ENCODE measurements around the gene KRTAP12-2.
"Not testable (repeated sequence)": the region's sequence is repeated elsewhere in the genome, so short reads cannot be mapped to it uniquely, and the experiment has no call there.

The KRTAP12-2 gene

DNA sequence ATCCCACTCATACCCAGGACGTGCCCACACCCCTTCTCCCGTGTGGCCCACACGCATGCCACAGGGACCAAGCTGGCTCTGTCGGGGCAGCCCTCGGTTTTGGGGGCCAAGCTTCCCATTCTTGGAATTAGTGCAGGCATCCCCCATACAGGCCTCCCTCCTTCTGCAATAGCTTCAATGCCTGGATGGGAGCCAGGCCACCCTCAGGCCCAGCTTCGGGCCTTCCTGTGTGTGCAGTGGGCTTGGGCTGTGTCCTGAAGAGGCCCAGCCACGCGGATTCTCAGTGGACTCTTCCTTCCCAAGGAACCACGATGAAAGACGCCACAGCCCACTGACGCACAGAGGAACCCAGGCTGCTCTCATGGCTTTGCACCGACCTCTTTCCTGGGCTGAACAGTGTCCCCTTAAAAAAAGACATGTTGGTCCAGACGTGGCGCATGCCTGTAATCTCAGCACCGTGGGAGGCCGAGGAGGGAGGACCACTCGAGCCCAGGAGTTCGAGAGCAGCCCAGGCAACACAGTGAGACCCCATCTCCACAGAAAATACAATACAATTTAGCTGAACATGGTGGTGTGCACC, 17.1 kb downstream of the KRTAP12-2 start:
- DNase-seq = no peak

DNA sequence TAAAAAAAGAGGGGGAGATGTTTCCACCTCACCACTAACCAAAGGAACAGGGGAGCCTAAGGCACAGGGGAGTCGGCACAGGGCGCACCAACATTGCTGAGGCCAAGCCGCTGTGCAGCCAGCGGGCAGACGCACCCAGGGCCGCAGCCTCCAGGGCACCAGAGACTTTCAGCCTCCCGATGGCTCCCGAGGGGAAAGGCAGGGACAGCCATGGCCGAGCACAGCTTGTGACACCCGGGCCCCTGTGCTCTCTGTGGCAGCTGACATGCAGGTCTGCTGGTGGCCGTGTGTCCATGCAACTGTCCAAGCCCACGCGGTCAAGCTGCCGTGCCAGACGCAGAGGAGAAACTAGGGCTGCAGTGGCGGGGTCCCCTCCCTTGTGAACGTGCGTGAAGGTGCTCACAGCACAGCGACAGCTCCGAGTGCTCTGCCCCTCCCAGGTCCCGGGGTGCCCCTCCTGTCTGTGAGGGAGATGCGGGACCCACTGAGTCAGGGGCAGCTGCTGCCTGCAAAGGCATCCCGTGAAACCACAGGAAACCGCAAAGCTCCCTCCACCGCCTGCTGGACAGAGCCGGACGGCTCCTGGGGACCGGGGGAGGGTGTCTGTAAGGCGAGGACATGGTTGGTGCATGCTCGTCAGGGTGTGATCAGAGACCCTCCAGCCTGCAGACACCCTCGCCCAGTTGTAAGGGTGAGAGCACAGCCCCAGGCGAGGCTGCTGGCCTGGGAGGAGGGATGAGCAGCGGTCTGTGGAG, 18.0 kb downstream of the KRTAP12-2 start:
- no peak for DNase-seq

DNA sequence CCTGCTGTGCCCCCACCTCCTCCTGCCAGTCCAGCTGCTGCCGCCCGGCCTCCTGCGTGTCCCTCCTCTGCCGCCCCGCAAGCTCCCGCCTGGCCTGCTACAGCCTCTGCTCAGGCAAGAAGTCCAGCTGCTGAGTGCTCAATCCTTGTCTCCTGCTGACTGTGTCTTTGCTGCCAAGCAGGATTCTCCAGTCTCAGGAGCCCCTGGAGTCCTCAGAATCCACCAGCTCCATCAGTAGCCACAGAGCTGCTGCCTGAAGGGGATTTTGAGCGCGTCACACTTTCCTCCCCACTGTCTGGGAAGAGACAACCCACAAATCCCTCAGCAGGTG, 19.5 kb downstream of the KRTAP12-2 start:
- DNase-seq = no peak

DNA sequence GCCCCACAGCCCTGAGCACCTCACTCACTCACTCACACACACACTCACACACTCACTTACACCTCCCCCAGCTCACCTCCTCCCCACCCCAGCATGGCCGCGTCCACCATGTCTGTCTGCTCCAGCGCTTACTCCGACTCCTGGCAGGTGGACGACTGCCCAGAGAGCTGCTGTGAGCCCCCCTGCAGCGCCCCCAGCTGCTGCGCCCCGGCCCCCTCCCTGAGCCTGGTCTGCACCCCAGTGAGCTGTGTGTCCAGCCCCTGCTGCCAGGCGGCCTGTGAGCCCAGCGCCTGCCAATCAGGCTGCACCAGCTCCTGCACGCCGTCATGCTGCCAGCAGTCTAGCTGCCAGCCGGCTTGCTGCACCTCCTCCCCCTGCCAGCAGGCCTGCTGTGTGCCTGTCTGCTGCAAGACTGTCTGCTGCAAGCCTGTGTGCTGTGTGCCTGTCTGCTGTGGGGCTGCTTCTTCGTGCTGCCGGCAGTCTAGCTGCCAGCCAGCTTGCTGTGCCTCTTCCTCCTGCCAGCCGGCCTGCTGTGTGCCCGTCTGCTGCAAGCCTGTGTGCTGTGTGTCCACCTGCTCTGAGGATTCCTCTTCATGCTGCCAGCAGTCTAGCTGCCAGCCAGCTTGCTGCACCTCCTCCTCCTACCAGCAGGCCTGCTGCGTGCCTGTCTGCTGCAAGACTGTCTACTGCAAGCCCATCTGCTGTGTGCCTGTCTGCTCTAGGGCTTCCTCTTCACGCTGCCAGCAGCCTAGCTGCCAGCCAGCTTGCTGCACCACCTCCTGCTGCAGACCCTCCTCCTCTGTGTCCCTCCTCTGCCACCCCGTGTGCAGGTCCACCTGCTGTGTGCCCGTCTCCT, 20.1 kb downstream of the KRTAP12-2 start, which contains the start of gene KRTAP10-11:
Gene KRTAP10-11 (plus strand): TSS at position 49 of the 856 bp plus-strand sequence. CDS start 45 bp downstream, at position 94.
- DNase-seq = not testable (repeated sequence)

DNA sequence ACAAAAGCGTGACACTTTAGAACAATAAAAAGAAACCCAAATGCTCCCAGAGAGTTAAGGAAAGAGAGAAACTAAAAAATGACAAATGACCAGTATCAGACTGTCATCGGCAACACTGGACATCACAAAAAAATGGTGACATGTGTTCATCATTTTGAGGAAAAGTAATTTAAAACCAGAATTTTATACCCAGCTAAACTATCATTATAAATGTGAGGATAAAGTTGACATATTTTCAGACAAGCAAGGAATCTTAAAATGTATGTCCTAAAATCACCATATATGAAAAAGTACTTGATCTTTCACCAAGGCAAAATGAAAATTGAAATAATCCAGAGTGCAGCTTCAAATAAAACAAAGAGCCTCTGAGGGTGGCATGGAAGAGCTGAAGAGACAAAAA, 21.8 kb downstream of the KRTAP12-2 start:
- DNase-seq = no peak

DNA sequence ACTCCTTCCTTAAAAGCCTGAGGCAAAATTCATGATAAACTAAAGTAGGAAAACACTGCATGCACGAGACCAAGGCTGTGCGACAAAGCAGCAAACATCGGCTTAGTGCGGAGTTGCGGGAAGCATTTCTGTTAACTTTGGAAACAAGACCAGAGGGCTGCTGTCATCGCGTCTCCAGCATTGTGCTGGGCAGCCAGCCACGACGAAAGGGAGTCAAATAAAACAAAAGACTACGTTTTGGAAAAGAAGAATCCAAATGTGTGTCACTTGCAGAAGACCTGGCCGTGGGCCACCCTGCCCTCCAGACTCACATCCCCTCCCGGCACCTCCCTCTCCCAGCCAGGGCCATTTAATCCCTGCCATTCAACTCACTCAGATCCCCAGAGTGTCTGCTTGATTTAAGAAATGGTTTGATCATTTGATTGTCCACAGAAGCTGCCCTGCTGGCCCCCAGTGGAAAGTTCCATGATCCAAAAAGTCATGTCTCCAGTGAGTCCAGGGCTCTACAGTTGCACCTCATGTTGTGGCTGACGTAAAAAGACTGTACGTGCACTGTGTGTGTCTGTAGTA, 22.9 kb downstream of the KRTAP12-2 start:
- no peak for DNase-seq

DNA sequence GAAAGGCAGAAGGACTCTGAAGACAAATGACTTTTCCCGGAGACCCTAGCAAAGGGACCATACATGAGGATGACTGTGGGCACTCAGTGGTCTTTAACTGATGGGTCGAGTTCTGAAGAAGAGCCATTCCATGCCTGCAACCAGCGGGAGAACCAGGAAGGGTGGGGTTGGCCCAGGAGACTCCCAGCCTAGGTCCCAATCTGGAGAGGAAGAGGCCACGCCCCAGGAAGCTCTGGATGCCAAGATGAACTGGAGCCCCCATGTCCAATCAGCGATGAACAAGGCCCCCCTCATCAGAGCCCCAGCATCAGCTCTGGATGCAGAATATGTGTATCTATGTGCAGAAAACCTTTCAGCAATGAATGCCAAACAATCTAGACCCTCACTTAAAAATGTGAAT, 26.0 kb downstream of the KRTAP12-2 start:
- DNase-seq = no peak

DNA sequence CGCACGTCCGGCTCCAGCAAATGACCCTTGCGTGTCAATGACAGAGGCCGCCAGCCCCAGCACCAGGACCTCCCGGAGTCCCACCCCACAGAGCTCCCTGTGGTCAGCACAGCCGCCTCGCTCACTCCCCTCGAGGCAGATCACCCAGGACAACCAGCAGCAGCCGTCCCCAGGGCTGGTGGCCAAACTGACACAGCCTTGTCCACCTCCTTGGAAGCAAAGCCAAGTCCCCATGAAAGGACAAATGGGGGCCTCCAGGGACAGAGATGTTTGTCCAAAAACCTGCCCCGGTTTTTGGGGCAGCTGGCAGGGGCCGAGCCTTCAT, 27.4 kb downstream of the KRTAP12-2 start:
- no peak for DNase-seq

DNA sequence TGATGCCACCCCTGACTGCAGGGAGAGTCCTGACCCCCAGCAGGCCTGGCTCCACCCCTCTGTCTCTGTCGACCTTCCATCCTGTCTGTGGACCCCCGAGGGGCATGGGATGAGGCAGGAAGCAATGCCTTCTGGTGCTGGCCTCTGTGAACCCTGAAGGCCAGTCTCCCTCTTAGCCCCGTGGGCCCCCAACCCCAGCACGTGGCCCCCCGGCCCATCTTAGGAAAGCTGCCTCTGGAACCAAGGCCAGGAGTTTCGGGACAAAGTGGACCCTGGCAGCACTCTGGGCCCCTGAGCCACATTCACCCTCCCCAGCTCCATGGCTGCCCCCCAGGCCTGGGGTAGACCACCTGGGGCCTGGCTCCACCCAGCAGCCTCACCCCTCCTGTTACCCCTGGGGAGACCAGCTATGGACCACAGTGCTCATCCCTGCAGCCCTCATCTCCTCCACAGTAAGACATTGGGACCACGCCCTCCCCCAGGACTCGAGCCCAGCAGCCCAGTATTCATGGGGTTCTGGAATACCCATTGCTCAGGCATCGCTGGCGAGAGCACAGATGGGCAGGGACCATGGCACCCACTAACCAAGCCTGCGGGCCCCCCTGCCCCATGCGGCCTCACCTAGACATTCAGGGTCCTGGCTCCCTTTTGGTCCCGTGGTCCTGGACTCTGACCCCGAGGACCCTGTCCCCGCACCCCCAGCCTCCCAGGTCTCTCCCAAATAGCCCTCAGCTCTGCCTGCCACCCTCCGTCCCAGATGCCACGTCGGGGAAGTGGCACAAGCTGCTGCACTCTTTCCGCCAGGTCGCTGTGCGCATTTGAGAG, 28.0 kb downstream of the KRTAP12-2 start:
- not testable (repeated sequence) for DNase-seq

DNA sequence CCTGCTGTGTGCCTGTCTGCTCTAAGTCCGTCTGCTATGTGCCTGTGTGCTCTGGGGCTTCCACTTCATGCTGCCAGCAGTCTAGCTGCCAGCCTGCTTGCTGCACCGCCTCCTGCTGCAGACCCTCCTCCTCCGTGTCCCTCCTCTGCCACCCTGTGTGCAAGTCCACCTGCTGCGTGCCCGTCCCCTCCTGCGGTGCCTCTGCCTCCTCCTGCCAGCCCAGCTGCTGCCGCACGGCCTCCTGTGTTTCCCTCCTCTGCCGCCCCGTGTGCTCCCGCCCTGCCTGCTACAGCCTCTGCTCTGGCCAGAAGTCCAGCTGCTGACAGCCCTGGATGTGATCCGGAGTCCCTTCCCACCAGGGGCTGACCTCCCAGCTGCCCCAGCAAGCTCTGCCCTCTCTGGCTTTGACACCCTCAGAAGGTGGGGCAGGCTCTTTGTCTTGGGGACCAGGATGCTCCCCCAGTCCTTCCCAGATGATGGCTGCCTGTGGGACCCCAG, 28.8 kb downstream of the KRTAP12-2 start:
- not testable (repeated sequence) for DNase-seq

DNA sequence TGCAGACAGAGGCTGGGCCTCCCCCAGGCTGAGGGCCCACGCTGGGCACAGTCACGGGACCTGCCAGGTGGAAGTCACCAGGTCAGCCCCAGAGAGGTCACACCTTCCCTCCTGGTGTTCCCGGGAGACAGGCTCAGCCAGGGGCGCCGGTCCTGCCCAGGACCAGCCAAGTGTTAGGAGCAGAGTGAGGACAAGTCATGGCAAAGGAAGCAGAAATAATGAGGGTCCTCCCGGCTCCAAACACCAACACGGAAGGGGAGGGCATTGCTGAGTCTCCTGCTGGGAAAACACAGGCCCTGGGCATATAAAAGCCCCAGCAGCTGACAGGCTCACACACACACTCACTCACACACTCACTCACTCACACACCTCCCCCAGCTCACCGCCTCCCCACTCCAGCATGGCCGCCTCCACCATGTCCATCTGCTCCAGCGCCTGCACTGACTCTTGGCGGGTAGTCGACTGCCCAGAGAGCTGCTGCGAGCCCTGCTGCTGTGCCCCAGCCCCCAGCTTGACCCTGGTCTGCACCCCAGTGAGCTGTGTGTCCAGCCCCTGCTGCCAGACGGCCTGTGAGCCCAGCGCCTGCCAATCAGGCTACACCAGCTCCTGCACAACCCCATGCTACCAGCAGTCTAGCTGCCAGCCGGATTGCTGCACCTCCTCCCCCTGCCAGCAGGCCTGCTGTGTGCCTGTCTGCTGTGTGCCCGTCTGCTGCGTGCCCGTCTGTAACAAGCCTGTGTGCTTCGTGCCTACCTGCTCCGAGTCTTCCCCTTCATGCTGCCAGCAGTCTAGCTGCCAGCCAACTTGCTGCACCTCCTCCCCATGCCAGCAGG, 29.5 kb downstream of the KRTAP12-2 start, which contains the start of gene KRTAP10-10:
Gene KRTAP10-10 (plus strand): TSS at position 339 of the 833 bp plus-strand sequence. CDS start 62 bp downstream, at position 401.
- DNase-seq = no peak

DNA sequence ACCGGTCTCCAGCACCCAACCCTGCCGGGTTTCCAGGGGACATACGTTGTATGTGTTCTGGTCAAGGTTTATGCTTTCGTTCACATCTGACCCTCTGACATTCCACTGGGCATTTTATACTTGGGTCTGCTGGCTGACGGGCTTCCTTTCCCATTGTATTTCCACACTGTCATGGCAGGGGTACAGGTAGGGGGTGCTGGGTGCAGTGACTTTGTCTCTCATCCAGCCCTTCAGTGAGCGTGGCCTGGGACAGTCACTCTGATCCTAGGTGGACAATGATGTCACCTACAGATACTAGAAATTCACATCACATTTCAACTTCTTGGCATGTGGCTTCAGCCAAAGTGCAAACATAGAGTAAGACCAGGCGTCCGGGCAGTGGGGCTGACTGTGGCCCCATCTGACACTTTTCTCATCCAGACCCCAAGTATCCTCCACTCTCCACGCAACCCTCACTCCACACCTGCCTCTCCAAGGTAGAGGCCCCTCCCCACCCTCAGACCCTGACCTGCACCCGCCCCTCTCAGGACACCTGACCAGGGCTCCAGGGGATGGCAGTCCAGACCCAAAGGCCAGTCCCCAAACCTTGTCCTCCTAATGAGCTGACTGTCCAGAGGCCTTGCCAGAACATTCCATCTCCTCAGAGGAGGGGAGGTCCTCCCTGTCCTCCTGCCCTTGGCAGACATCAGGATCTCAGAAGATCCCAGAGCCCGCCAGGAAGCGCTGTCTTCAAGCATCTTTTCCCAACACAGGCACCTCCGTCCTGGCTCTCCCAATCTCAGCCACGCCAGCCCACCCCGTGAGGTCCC, 30.3 kb downstream of the KRTAP12-2 start:
- DNase-seq = no peak

DNA sequence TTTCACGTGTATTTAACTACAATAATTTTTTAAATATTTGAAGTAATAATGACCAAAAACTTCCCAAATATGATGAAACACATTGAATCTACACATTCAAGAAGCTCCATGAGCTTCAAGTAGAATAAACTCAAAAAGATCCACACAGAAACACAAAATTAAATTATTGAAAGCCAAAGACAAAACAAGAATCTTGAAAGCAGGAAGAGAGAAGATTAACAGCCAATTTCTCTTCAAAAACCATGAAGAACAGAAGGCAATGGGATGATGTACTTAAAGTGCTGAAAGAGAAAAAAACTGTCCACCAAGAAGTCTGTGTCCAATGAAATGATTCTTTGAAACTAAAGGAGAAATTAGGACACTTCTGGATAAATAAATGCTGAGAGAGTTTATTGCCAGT, 34.7 kb downstream of the KRTAP12-2 start:
- no peak for DNase-seq

DNA sequence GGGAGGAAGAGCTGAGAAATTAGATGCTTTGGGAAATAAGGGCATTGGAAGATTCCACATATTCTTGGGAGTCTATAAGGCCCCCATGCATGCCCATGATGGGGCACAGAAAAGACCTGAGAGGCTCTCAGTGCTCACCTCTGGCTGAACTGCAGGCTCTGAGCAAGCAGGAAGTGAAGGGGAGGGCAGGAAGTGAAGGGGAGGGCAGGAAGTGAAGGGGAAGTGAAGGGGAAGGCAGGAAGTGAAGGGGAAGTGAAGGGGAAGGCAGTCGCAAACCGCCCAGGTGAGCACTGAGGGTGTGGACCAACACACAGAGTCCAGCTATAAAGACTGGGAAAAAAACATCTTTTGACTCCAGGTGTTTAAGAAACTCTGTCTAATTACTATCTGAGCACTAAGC, 36.3 kb downstream of the KRTAP12-2 start:
- DNase-seq = no peak

DNA sequence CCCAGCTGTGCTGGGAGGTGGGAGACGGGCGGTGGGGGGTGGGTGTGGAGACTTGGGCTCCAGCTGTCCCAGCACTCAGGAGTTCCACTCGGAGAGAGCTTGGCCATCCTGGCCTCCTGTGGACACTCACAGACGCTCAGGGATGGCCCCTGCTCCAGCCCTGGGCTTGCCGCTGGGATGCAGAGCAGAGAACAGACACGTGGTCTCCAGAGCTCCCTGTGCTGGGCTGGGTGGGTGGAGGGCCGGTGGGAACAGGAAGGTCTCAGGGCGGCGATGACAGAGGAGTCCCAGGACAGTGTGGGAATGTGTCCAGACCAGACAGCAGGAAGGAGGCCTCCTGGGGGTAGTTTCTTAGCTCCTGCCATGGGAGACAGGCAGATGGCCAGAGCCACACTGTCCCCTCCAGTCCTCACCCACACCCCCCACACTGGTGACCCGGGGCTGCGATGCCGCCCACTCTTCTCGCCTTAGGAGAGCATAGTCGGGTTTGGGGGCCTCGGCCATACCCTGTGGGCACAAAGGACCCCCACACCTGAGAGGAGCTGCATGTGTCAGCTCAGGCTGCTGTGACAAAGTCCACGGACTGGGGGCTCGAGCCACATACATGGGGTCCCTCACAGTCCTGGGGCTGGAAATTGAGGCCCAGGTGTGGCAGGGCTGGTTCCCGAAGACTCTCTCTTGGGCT, 37.9 kb downstream of the KRTAP12-2 start:
- DNase-seq = no peak

DNA sequence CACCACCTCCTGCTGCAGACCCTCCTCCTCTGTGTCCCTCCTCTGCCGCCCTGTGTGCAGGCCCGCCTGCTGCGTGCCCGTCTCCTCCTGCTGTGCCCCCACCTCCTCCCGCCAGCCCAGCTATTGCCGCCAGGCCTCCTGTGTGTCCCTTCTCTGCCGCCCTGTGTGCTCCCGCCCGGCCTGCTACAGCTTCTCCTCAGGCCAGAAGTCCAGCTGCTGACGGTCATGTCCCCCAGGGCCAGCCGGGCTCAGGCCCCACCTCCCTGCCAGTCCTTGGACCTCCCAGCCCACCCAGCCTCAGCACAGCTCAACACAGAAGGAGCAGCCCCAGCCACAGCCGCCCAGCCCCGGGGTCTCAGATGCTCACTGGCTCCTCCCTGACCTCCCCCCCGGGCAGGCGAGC, 38.9 kb downstream of the KRTAP12-2 start:
- DNase-seq = not testable (repeated sequence)

DNA sequence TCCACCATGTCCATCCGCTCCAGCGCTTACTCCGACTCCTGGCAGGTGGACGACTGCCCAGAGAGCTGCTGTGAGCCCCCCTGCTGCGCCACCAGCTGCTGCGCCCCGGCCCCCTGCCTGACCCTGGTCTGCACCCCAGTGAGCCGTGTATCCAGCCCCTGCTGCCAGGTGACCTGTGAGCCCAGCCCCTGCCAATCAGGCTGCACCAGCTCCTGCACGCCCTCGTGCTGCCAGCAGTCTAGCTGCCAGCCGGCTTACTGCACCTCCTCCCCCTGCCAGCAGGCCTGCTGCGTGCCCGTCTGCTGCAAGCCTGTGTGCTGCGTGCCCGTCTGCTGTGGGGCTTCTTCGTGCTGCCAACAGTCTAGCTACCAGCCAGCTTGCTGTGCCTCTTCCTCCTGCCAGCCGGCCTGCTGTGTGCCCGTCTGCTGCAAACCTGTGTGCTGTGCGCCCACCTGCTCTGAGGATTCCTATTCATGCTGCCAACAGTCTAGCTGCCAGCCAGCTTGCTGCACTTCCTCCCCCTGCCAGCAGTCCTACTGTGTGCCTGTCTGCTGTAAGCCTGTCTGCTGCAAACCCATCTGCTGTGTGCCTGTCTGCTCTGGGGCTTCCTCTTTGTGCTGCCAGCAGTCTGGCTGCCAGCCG, 39.4 kb downstream of the KRTAP12-2 start:
- DNase-seq = not testable (repeated sequence)

DNA sequence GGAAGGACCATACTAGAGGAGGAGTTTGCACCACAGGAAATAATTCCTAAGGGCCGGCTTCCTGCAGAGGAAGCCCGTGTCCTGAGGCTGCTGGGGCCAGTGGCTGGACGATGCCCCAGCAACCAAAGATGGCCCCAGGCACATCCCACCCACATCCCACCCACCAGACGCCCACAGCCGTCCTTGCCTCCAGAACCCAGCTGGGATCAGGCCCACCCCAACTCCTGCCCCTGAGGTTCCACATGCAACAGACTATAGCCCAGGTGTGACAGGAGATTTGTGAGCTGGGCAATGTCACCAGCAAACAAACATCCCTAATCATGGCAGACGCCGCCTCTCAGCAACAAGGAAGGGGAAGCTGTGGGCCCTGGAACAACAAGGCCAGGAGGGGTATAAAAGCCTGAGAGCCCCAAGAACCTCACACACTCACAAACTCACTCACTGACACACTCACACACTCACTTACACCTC, 40.0 kb downstream of the KRTAP12-2 start, which contains the start of gene KRTAP10-9:
Gene KRTAP10-9 (plus strand): TSS at position 421 of the 471 bp plus-strand sequence. CDS start 79 bp downstream, outside the sequence.
- DNase-seq = no peak

DNA sequence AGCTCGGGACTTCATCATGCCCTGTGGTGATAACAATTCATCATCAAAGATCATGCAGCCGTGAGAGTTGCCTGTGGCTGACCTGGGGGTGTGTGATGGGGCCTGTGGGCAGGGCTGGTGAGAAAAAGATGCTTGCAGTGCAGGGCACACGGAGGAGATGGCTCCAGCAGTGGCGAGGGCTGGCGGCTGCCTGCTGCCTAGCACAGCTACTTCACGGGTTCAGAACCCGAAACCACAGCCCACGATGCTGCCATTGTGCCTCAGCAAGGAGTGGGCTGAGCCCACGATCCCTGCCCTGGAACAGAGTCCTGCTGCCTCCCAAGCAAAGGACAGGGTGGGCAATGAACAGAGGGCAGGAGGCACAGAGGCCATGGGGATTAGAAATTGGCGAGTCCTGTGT, 40.5 kb downstream of the KRTAP12-2 start:
- no peak for DNase-seq
